GOT3 (cell line): ENCODE data around the gene TASP1.

Source experiments
- DNase-seq: peaks from one replicate; lab custom pipeline; 2025; ENCODE audit warnings: mixed read lengths; lab: John Stamatoyannopoulos, UW

Gene TASP1

GRCh38 chr20:13567663-13568062, 71.1 kb downstream of the TASP1 start:
- DNase-seq = no peak

- DNase-seq = no peak
Observed at GRCh38 chr20:13563854-13564253, 74.9 kb downstream of the TASP1 start.

- DNase-seq = no peak
Observed at GRCh38 chr20:13554706-13555105, 84.0 kb downstream of the TASP1 start.

GRCh38 chr20:13554076-13554475, 84.7 kb downstream of the TASP1 start:
- DNase-seq = no peak

- no peak for DNase-seq
Observed at GRCh38 chr20:13552061-13552460, 86.7 kb downstream of the TASP1 start.

- DNase-seq = no peak
Observed at GRCh38 chr20:13549451-13549850, 89.3 kb downstream of the TASP1 start.

- no peak for DNase-seq
Observed at GRCh38 chr20:13546497-13547131, 92.1 kb downstream of the TASP1 start.

GRCh38 chr20:13545790-13546189, 92.9 kb downstream of the TASP1 start:
- DNase-seq = no peak

- no peak for DNase-seq
Observed at GRCh38 chr20:13543783-13544182, 94.9 kb downstream of the TASP1 start.

- no peak for DNase-seq
Observed at GRCh38 chr20:13535627-13536026, 103.1 kb downstream of the TASP1 start.

- no peak for DNase-seq
Observed at GRCh38 chr20:13533946-13534345, 104.8 kb downstream of the TASP1 start.

- no peak for DNase-seq
Observed at GRCh38 chr20:13530146-13530545, 108.6 kb downstream of the TASP1 start.

GRCh38 chr20:13526551-13526950, 112.2 kb downstream of the TASP1 start:
- DNase-seq = no peak

GRCh38 chr20:13525225-13525940, 113.3 kb downstream of the TASP1 start:
- DNase-seq = no peak

- no peak for DNase-seq
Observed at GRCh38 chr20:13524339-13524738, 114.4 kb downstream of the TASP1 start.

- DNase-seq = no peak
Observed at GRCh38 chr20:13517831-13518230, 120.9 kb downstream of the TASP1 start.

- no peak for DNase-seq
Observed at GRCh38 chr20:13515796-13516558, 122.8 kb downstream of the TASP1 start.

- no peak for DNase-seq
Observed at GRCh38 chr20:13515291-13515690, 123.4 kb downstream of the TASP1 start.

- no peak for DNase-seq
Observed at GRCh38 chr20:13510837-13511488, 127.8 kb downstream of the TASP1 start.

GRCh38 chr20:13507646-13508045, 131.1 kb downstream of the TASP1 start:
- DNase-seq = no peak

GRCh38 chr20:13501500-13501899, 137.2 kb downstream of the TASP1 start:
- no peak for DNase-seq

GRCh38 chr20:13494019-13494418, 144.7 kb downstream of the TASP1 start:
- no peak for DNase-seq

GRCh38 chr20:13493143-13493542, 145.6 kb downstream of the TASP1 start:
- no peak for DNase-seq
